ENCODE measurements around the gene PTPN18.

The PTPN18 gene

DNA sequence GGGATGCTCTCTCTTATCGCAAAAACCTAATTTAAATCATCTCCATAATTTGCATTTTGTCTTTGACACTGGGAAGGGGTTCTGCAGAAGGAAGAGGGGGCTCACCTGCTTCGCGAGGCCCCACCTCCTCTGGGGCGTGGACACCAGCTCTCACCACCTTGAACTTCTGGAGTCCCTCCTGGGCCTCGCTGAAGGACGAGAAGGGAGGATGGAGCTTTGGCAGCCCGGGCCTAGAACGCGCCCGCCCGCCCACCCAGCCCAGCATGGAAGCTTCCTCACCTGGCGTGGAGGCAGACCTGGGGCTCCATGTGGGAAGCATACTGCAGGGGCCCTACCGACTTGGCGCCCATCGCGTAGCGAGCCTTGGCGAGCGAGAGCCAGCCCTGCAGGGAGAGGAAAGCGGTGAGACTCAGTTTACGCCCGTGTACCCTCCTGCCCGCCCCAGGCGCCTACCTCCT, 14.3 kb upstream of the PTPN18 start:
- Histone ChIP-seq H3K27ac (peak overlapping the region; percentile 87 to 88), H3K4me3 (peak overlapping the region; percentile 91)
- TF ChIP-seq, protein P1, sequence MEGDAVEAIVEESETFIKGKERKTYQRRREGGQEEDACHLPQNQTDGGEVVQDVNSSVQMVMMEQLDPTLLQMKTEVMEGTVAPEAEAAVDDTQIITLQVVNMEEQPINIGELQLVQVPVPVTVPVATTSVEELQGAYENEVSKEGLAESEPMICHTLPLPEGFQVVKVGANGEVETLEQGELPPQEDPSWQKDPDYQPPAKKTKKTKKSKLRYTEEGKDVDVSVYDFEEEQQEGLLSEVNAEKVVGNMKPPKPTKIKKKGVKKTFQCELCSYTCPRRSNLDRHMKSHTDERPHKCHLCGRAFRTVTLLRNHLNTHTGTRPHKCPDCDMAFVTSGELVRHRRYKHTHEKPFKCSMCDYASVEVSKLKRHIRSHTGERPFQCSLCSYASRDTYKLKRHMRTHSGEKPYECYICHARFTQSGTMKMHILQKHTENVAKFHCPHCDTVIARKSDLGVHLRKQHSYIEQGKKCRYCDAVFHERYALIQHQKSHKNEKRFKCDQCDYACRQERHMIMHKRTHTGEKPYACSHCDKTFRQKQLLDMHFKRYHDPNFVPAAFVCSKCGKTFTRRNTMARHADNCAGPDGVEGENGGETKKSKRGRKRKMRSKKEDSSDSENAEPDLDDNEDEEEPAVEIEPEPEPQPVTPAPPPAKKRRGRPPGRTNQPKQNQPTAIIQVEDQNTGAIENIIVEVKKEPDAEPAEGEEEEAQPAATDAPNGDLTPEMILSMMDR (IDR thresholded peaks at IDR 0.05), result no peak
- DNase-seq (ENCODE audit: low spot score), result no peak

DNA sequence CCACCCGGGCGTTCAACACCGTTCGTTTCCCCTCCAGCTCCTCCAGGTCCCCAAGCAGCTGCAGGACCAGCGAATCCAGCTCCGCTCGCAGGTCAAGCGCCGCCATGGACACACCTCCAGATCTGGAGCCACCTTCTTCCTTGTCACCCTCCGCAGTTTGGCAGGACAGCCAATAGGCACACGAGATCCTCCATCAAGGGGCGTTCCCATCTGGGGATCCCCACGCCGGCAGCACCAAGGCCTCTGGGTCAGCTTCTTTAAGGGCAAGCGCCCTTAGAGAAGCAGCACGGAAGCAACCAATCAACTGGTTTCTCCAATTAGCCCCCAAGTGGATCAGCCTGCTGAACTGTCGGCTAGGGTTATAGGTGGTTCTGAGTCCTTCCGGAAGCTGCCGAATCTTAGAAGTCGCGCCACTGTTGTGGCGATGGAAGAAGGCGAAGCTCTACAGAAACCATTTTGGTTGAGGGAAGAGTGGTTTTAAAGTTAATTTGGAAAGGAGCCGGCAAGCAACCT, 13.8 kb upstream of the PTPN18 start:
- TF ChIP-seq, protein P1 (IDR thresholded peaks at IDR 0.05), result no peak
- peak; percentile 95 for DNase-seq (ENCODE audit: low spot score)
- peak overlapping the region; percentile 91 for H3K4me3 ChIP-seq

DNA sequence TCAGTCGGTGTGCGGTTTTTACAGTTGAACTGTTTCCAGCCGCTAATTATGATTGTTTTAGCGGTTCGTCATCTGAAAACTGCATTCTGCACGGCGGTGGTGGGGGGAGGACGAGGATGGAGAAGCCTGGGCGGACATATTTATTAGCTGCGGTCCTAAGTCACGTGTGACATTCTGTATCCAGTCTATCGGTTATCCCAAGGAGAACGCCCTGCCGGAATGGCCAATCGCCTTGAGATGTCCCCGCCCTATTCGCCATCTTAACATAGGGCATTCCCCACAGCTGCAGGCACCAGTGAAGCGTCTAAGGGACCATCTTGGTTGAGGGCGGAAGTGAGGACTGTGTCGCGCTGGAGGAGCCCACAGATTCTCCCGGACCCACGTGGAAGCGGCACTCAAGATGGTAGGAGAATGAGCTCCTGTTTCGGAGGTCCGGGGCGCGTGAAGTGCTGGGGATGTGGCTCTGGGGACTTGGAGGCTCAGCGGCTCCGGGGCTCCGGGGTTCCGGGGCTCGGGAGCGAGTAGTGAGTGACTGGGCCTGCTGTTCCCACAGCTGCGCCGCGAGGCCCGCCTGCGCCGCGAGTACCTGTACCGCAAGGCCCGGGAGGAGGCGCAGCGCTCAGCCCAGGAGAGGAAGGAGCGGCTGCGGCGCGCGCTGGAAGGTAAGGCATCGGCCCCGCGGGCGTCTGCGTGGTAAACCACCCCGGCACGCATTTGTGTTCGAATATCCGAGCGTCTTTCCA, 13.2 kb upstream of the PTPN18 start, which contains the start of gene IMP4:
Gene IMP4, plus strand, starts transcription at position 365 of the 743 bp plus-strand sequence. Its CDS starts 36 bp downstream, at position 401.
- H3K27ac ChIP-seq, result peak within 1 kb of the TSS; percentile 87 to 88
- peak within 1 kb of the TSS; percentile 91 for H3K4me3 ChIP-seq
- TF ChIP-seq, protein P1 (IDR thresholded peaks at IDR 0.05), result no peak
- peak; percentile 99 for DNase-seq (ENCODE audit: low spot score)

More for the DNA sequence above, 13.8 kb upstream of the PTPN18 start:
- peak overlapping the region; percentile 87 to 88 for H3K27ac ChIP-seq

DNA sequence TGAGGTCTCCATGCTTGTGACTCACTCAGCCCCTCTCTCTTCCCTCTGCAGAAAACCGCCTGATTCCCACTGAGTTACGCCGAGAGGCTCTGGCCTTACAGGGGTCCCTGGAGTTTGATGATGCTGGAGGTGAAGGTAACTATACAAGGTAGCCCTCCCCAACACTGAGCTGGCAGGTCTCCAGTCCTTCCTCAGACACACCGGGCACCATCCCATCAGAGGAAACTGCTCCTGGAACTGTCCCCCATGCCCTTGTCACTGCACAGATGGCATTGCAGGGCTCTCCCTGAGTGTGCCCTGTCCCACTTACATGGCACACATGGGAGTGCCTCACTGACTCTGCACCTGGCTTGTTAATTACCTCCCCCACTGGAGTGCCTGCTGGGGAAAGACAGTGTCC, 11.3 kb upstream of the PTPN18 start:
- TF ChIP-seq, protein P1 (IDR thresholded peaks at IDR 0.05), result no peak
- no peak for DNase-seq (ENCODE audit: low spot score)
- Histone ChIP-seq H3K27ac (no peak overlapping the region), H3K4me3 (no peak overlapping the region)

DNA sequence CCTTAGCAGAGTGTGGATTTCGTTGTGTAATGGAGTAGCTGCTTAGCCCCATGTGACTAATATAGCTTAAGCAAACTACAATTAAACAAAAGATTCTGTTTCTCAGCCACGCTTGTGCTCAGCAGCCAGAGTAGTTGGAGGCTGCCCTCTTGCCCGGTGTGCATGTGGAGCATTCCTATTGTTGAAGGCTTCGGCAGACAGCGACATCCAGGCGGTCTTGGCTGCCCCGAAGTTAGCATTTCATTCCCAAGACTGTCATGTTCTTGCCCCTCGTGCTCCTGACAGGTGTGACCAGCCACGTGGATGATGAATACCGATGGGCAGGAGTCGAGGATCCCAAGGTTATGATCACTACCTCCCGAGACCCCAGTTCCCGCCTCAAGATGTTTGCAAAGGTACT, 10.8 kb upstream of the PTPN18 start:
- TF ChIP-seq, protein P1 (IDR thresholded peaks at IDR 0.05), result no peak
- Histone ChIP-seq H3K27ac (no peak overlapping the region), H3K4me3 (no peak overlapping the region)
- no peak for DNase-seq (ENCODE audit: low spot score)

DNA sequence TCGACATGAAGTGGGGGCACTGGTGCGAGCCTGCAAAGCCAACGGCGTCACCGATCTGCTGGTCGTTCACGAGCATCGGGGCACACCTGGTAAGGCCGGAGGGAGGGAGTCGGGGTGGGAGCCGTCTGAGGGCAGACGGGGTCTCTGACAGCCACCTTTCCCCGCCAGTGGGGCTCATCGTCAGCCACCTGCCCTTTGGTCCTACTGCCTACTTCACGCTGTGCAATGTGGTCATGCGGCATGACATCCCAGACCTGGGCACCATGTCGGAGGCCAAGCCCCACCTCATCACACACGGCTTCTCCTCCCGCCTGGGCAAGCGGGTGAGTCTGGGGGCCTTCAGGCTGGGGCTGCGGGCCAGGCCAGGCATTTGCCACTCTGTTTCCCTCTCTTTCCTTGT, 10.2 kb upstream of the PTPN18 start:
- no peak overlapping the region for H3K4me3 ChIP-seq
- TF ChIP-seq, protein P1 (IDR thresholded peaks at IDR 0.05), result no peak
- no peak for DNase-seq (ENCODE audit: low spot score)
- no peak overlapping the region for H3K27ac ChIP-seq
